ENCODE results near the gene ARMC12. TPM values are rescaled to one million over a fixed set of nuclear protein-coding genes. Genes with fewer than 3 reads are reported as not detected.
A peak's percentile ranks its signal among the peaks of the same experiment; 100 is the strongest.

Gene ARMC12
- total and polyA plus RNA-seq, 2 donors (not counting 3 experiments of a cell fraction or from before 2014, with no cell fraction given) = 0.91 to 1.9 TPM

DNA sequence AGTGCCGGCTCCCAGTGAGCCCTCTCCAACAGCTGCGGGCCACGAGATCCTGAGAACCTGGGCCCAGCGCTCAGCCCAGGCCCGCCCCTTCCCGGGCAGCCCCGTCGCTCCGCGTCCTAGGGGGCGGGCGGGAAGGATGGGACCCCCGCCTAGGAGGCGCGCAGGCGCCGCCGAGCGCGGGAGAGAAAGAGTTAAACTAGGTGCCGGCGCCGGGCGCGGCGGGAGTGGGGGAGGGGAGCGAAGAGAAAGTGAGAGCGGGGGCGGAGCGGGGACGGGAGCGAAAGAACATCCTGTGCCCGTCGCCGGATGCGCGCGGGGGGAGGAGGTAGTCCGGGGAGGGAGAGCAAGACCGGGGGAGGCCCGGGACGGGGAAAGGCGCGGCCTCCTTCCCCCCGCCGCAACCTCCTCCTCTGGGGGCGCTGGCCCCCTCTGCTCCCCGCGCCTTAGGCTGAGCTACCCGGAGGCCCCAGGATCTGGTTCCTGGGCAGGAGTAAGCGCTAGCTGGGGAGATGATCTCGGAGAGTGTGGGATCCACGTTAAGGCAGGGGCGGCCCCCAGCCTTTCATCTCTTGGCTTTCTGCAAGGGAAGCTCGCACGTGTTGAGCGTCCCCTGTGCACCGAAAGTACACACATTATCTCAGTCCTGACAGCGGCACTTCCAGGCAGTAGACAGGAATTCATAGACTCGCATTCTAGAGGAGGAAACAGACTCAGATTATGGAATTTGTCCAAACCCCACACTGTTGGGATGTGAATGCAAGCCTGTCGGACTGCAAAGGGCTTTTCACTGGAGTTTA is 4.9 kb upstream of the ARMC12 start:
- dilution Hi-C loops (cut with MboI; ENCODE audit: extremely low pct_ligation_motif_present, low sequenced_read_pairs) = no loop called here
- Histone ChIP-seq H3K36me3 (ENCODE audit: control insufficient read depth in 2 of 2, extremely low read depth in 1 of 2, insufficient read depth in 2 of 2, low read length in 2 of 2) (no peaks in the 10 kb centered on the region), H3K79me2 (ENCODE audit: control insufficient read depth, insufficient read depth, low read length) (no peaks in the 10 kb centered on the region), H3K9me3 (replicated peaks; ENCODE audit: control insufficient read depth, insufficient read depth, low read length) (no peaks in the 10 kb centered on the region), H4K20me1 (replicated peaks; ENCODE audit: control insufficient read depth, extremely low read depth, insufficient read depth, low read length) (no peaks in the 10 kb centered on the region), H3K4me1 (ENCODE audit: control insufficient read depth, extremely low read depth, insufficient read depth, low read length) (peaks cover 34% of the 10 kb centered on the region), H3K9ac (replicated peaks; ENCODE audit: extremely low read depth, insufficient read depth, low read length) (peak overlapping the region; percentile 93), H3K9me1 (replicated peaks; ENCODE audit: control insufficient read depth, extremely low read depth, insufficient read depth, low read length) (no peaks in the 10 kb centered on the region), H3K4me3 (replicated peaks in 1 of 3; ENCODE audit: insufficient read depth in 1 of 3, low read depth in 1 of 3, low read length in 3 of 3) (peak overlapping the region; percentile 51 to 73 (median 61)), H3K27me3 (ENCODE audit: control insufficient read depth in 2 of 2, insufficient read depth in 2 of 2, low read length in 2 of 2) (no peaks in the 10 kb centered on the region), H2AFZ (ENCODE audit: low read depth, low read length) (peak overlapping the region; percentile 56), H3K4me2 (ENCODE audit: insufficient read depth, low read length) (peak overlapping the region; percentile 74), H3K27ac (ENCODE audit: insufficient read depth, low read depth, low read length) (peak overlapping the region; percentile 88)
- ChIA-PET POLR2A (no interaction called here), CTCF (interaction anchor here (0.7 to 2.4 kb wide), 13 partner anchors 12 to 451 kb away, joined by 3 to 9 read pairs (median 4); partner anchors contain the start of gene LHFPL5)
- DNase-seq (ENCODE audit: low read depth, low spot score) (peak; percentile 87), FAIRE-seq (peak; percentile 98)
- TF ChIP-seq FOS (IDR thresholded peaks at IDR 0.05; ENCODE audit: borderline replicate concordance, insufficient read depth, low read length) = no peak
- TF ChIP-seq JUN (IDR thresholded peaks at IDR 0.05; ENCODE audit: borderline replicate concordance, insufficient read depth, insufficient read length, low read depth) = no peak
- TF ChIP-seq, protein P1, sequence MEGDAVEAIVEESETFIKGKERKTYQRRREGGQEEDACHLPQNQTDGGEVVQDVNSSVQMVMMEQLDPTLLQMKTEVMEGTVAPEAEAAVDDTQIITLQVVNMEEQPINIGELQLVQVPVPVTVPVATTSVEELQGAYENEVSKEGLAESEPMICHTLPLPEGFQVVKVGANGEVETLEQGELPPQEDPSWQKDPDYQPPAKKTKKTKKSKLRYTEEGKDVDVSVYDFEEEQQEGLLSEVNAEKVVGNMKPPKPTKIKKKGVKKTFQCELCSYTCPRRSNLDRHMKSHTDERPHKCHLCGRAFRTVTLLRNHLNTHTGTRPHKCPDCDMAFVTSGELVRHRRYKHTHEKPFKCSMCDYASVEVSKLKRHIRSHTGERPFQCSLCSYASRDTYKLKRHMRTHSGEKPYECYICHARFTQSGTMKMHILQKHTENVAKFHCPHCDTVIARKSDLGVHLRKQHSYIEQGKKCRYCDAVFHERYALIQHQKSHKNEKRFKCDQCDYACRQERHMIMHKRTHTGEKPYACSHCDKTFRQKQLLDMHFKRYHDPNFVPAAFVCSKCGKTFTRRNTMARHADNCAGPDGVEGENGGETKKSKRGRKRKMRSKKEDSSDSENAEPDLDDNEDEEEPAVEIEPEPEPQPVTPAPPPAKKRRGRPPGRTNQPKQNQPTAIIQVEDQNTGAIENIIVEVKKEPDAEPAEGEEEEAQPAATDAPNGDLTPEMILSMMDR (IDR thresholded peaks at IDR 0.05; ENCODE audit: extremely low read depth in 1 of 2, insufficient read depth in 1 of 2, low read depth in 1 of 2, low read length in 2 of 2) = peak; percentile 5 to 28
- TF ChIP-seq, protein P2, sequence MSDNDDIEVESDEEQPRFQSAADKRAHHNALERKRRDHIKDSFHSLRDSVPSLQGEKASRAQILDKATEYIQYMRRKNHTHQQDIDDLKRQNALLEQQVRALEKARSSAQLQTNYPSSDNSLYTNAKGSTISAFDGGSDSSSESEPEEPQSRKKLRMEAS (IDR thresholded peaks at IDR 0.05; ENCODE audit: insufficient read depth, insufficient read length) = peak; percentile 74
- peak; percentile 18 for TF ChIP-seq GATA2 (IDR thresholded peaks at IDR 0.05; ENCODE audit: insufficient read depth, insufficient read length, low read depth, low read length)
- TF ChIP-seq POLR2A (IDR thresholded peaks at IDR 0.05; ENCODE audit: low read depth, low read length) = peak; percentile 75
- peak; percentile 96 for TF ChIP-seq POLR2AphosphoS5 (IDR thresholded peaks at IDR 0.05; ENCODE audit: insufficient read depth, low read depth, low read length)
- intact Hi-C loops (cut with micrococcal nuclease) = loop anchor here (1.0 to 10.0 kb wide), 5 partner anchors 44 to 437 kb away; partner anchors contain the start of genes DEF6 and FKBP5
- BruUV-seq (replicated peaks) = TSS peak; percentile 68

Data from endothelial cell of umbilical vein (primary cell).